H9 (cell line): ENCODE data around the gene POLR2M. TPM values are rescaled to one million over a fixed set of nuclear protein-coding genes. Genes with fewer than 3 reads are reported as not detected.

Source experiments
- DNase-seq: peaks from one replicate; pipeline ENCODE4 v3.0.0-alpha.2; 2017
- H2AFZ ChIP-seq: one replicate; pipeline ENCODE4 v1.6.1; 2013; ENCODE audit warnings: mild to moderate bottlenecking, low read length, control low read depth, moderate library complexity
- H2AK5ac ChIP-seq: 2 replicates; pipeline ENCODE4 v1.6.1; 2013; ENCODE audit warnings: low read length, control low read depth, mixed read lengths; ENCODE audit not compliant: insufficient read length
- H2BK120ac ChIP-seq: one replicate; pipeline ENCODE4 v1.6.1; 2013; ENCODE audit warnings: low read depth, mild to moderate bottlenecking, low read length, control low read depth, inconsistent platforms; ENCODE audit not compliant: poor library complexity, severe bottlenecking
- H2BK12ac ChIP-seq: 2 replicates; pipeline ENCODE4 v1.6.1; 2013; ENCODE audit warnings: low read length, control low read depth, mixed read lengths, low read depth; ENCODE audit not compliant: insufficient read length
- H2BK15ac ChIP-seq: 2 replicates; pipeline ENCODE4 v1.6.1; 2013; ENCODE audit warnings: low read depth, low read length, control low read depth
- H2BK20ac ChIP-seq: one replicate; pipeline ENCODE4 v1.6.1; 2013; ENCODE audit warnings: low read depth, mild to moderate bottlenecking, low read length, control low read depth, inconsistent platforms; ENCODE audit not compliant: poor library complexity, severe bottlenecking
- H2BK5ac ChIP-seq: 2 replicates; pipeline ENCODE4 v1.6.1; 2013; ENCODE audit warnings: low read length, control low read depth, mixed read lengths; ENCODE audit not compliant: insufficient read length
- H3K14ac ChIP-seq: 2 replicates; pipeline ENCODE4 v1.6.1; 2013; ENCODE audit warnings: low read length, control low read depth; ENCODE audit not compliant: insufficient read depth
- H3K18ac ChIP-seq: 2 replicates; pipeline ENCODE4 v1.6.1; 2013; ENCODE audit warnings: low read depth, mild to moderate bottlenecking, mixed read lengths, low read length, control low read depth; ENCODE audit not compliant: insufficient read length
- H3K23ac ChIP-seq: 2 replicates; pipeline ENCODE4 v1.6.1; 2013; ENCODE audit warnings: low read length, control low read depth, mixed read lengths, low read depth; ENCODE audit not compliant: insufficient read length
- H3K23me2 ChIP-seq: 2 replicates; pipeline ENCODE4 v1.6.1; 2013; ENCODE audit warnings: low read depth, mild to moderate bottlenecking, mixed read lengths, low read length, control low read depth; ENCODE audit not compliant: insufficient read length, poor library complexity, severe bottlenecking
- H3K27ac ChIP-seq: 2 replicates; pipeline ENCODE4 v1.5.1; 2013; ENCODE audit warnings: low read length, control low read depth, mixed read lengths, low read depth; ENCODE audit not compliant: insufficient read length
- H3K27me3 ChIP-seq: 2 replicates; pipeline ENCODE4 v1.6.1; 2013; ENCODE audit warnings: low read length, control low read depth, inconsistent platforms; ENCODE audit not compliant: insufficient read depth
- H3K4ac ChIP-seq: 2 replicates; pipeline ENCODE4 v1.6.1; 2013; ENCODE audit warnings: low read depth, mild to moderate bottlenecking, control low read depth, inconsistent platforms, low read length, moderate library complexity
- H3K4me1 ChIP-seq: 2 replicates; pipeline ENCODE4 v1.6.1; 2013; ENCODE audit warnings: low read length, control low read depth, inconsistent platforms; ENCODE audit not compliant: insufficient read depth
- H3K4me2 ChIP-seq: 2 replicates; pipeline ENCODE4 v1.6.1; 2013; ENCODE audit warnings: low read length, control low read depth, mixed read lengths; ENCODE audit not compliant: insufficient read length, insufficient read depth
- H3K56ac ChIP-seq: 2 replicates; pipeline ENCODE4 v1.6.1; 2013; ENCODE audit warnings: low read depth, mild to moderate bottlenecking, mixed read lengths, low read length, control low read depth; ENCODE audit not compliant: insufficient read length
- H3K79me1 ChIP-seq: 2 replicates; pipeline ENCODE4 v1.6.1; 2013; ENCODE audit warnings: low read depth, mild to moderate bottlenecking, moderate library complexity, low read length, control low read depth, inconsistent platforms; ENCODE audit not compliant: insufficient read depth, poor library complexity, severe bottlenecking
- H3K79me2 ChIP-seq: 2 replicates; pipeline ENCODE4 v1.6.1; 2013; ENCODE audit warnings: low read length, control low read depth, inconsistent platforms; ENCODE audit not compliant: insufficient read depth
- H3K9ac ChIP-seq: 2 replicates; pipeline ENCODE4 v1.6.1; 2013; ENCODE audit warnings: low read length, control low read depth, mixed read lengths; ENCODE audit not compliant: insufficient read length; ENCODE audit errors: extremely low read depth
- H3K9me3 ChIP-seq: one replicate; pipeline ENCODE4 v1.6.1; 2013; ENCODE audit warnings: low read depth, low read length, inconsistent platforms; ENCODE audit not compliant: control insufficient read depth
- H3T11ph ChIP-seq: one replicate; pipeline ENCODE4 v1.6.1; 2013; ENCODE audit warnings: mild to moderate bottlenecking, low read length, control low read depth, inconsistent platforms
- H4K20me1 ChIP-seq: one replicate; pipeline ENCODE4 v1.6.1; 2013; ENCODE audit not compliant: control insufficient read depth, insufficient read length, insufficient read depth
- H4K5ac ChIP-seq: 2 replicates; pipeline ENCODE4 v1.6.1; 2013; ENCODE audit warnings: low read depth, mild to moderate bottlenecking, mixed read lengths, low read length, control low read depth; ENCODE audit not compliant: insufficient read length
- H4K8ac ChIP-seq: replicated peaks from 2 replicates; pipeline ENCODE4 v1.6.1; 2013; ENCODE audit warnings: low read length, control low read depth, mixed read lengths, low read depth; ENCODE audit not compliant: insufficient read length
- H4K91ac ChIP-seq: 2 replicates; pipeline ENCODE4 v1.6.1; 2013; ENCODE audit warnings: low read depth, mild to moderate bottlenecking, moderate library complexity, mixed read lengths, low read length, control low read depth; ENCODE audit not compliant: insufficient read length
- H3K27ac Mint-ChIP-seq, 3 experiments: 2 replicates in 2 of 3; 3 replicates in 1 of 3; pipeline ENCODE4 v1.8.0; 2020 to 2021; ENCODE audit warnings: mixed read lengths in 3 of 3, mild to moderate bottlenecking in 1 of 3, moderate library complexity in 1 of 3
- H3K27me3 Mint-ChIP-seq: 2 replicates; pipeline ENCODE4 v1.8.0; 2021; ENCODE audit warnings: low read depth, mild to moderate bottlenecking, moderate library complexity, mixed read lengths
- H3K36me3 Mint-ChIP-seq, 3 experiments: 2 replicates in 2 of 3; 3 replicates in 1 of 3; pipeline ENCODE4 v1.8.0; 2020 to 2021; ENCODE audit warnings: low read depth in 3 of 3, mixed read lengths in 3 of 3; ENCODE audit not compliant: insufficient read depth in 1 of 3
- H3K4me1 Mint-ChIP-seq, 2 experiments: 2 replicates each; pipeline ENCODE4 v1.8.0; 2020; ENCODE audit warnings: mixed read lengths in 2 of 2
- H3K4me3 Mint-ChIP-seq, 2 experiments: 2 replicates in 1 of 2; 3 replicates in 1 of 2; pipeline ENCODE4 v1.8.0; 2020 to 2021; ENCODE audit warnings: mild to moderate bottlenecking in 2 of 2, mixed read lengths in 2 of 2, moderate library complexity in 1 of 2
- H3K9me3 Mint-ChIP-seq, 2 experiments: 2 replicates in 1 of 2; 3 replicates in 1 of 2; pipeline ENCODE4 v1.8.0; 2020; ENCODE audit warnings: mild to moderate bottlenecking in 2 of 2, mixed read lengths in 2 of 2, moderate library complexity in 1 of 2
- CTCF ChIP-seq: fragments of 200-600 bp; sonication (generic); conservative IDR thresholded peaks from 3 replicates; pipeline ENCODE4 v1.8.0; 2021; ENCODE audit warnings: antibody characterized with exemption, mild to moderate bottlenecking
- WGBS: extraction: QIAGEN DNeasy Blood & Tissue Kit; methylation state at CpG from one replicate; pipeline ENCODE4 v1.1.7; 2013; ENCODE audit warnings: missing lambda C conversion rate, low lambda C conversion rate, mixed read lengths; ENCODE audit not compliant: insufficient read length; ENCODE audit errors: extremely low coverage; 5-methylcytosine and 5-hydroxymethylcytosine counted together
- total RNA-seq: library from RNA; stranded (reverse); gene quantifications from 2 replicates; pipeline ENCODE4 v1.2.1, GENCODE V29; 2021

POLR2M gene
- total RNA-seq, 1 experiment from 2014 or later: 67.3 TPM

- H3K9me3 ChIP-seq: no peaks in the 10 kb centered on the region
- TF ChIP-seq CTCF: peak; percentile 45; the same call in 2 of the 3 replicates
- DNase-seq: no peak
These were observed 39.2 kb upstream of the POLR2M start for GRCh38 chr15:57667171-57667849.

More at GRCh38 chr15:57667171-57667849, 39.2 kb upstream of the POLR2M start:
- H4K5ac ChIP-seq: no peak overlapping the region
- H3K4ac ChIP-seq: no peak overlapping the region
- H3K14ac ChIP-seq: no peak overlapping the region
- H3K18ac ChIP-seq: no peak overlapping the region
- H3K4me3 Mint-ChIP-seq: no peak overlapping the region
- H3K23me2 ChIP-seq: no peaks in the 10 kb centered on the region
- no peak overlapping the region for H2BK5ac ChIP-seq
- H3K27ac Mint-ChIP-seq: no peak overlapping the region
- no peak overlapping the region for H3T11ph ChIP-seq
- H3K23ac ChIP-seq: no peak overlapping the region
- no peak overlapping the region for H2BK120ac ChIP-seq
- WGBS: no CpG with 5 or more reads among the region's 10 CpGs
- no peak overlapping the region for H4K91ac ChIP-seq
- no peaks in the 10 kb centered on the region for H3K79me2 ChIP-seq
- no peak overlapping the region for H3K9ac ChIP-seq
- H2BK12ac ChIP-seq: no peak overlapping the region
- H3K56ac ChIP-seq: no peak overlapping the region
- no peaks in the 10 kb centered on the region for H3K4me1 ChIP-seq
- H3K27me3 Mint-ChIP-seq: peaks cover 3% of the 10 kb centered on the region; the same call in 1 of the 2 replicates
- H3K27me3 ChIP-seq: no peaks in the 10 kb centered on the region
- no peak overlapping the region for H4K8ac ChIP-seq
- H2AK5ac ChIP-seq: no peak overlapping the region
- no peak overlapping the region for H3K4me2 ChIP-seq
- H2AFZ ChIP-seq: no peak overlapping the region
- H3K27ac ChIP-seq: no peak overlapping the region
- H3K36me3 Mint-ChIP-seq: no peaks in the 10 kb centered on the region
- no peak overlapping the region for H2BK20ac ChIP-seq
- H3K9me3 Mint-ChIP-seq: no peaks in the 10 kb centered on the region
- no peaks in the 10 kb centered on the region for H4K20me1 ChIP-seq
- no peaks in the 10 kb centered on the region for H3K4me1 Mint-ChIP-seq
- H2BK15ac ChIP-seq: no peak overlapping the region
- no peaks in the 10 kb centered on the region for H3K79me1 ChIP-seq
